GM19351 (cell line): Measurements from ENCODE around the gene KNOP1.

ENCODE experiments used
- ATAC-seq: cut with Tn5 transposase; IDR thresholded peaks from one replicate; pipeline ENCODE4 v1.9.1; 2021; ENCODE audit warnings: mild to moderate bottlenecking, moderate library complexity; ENCODE audit not compliant: unreplicated experiment

Gene KNOP1, protein sequence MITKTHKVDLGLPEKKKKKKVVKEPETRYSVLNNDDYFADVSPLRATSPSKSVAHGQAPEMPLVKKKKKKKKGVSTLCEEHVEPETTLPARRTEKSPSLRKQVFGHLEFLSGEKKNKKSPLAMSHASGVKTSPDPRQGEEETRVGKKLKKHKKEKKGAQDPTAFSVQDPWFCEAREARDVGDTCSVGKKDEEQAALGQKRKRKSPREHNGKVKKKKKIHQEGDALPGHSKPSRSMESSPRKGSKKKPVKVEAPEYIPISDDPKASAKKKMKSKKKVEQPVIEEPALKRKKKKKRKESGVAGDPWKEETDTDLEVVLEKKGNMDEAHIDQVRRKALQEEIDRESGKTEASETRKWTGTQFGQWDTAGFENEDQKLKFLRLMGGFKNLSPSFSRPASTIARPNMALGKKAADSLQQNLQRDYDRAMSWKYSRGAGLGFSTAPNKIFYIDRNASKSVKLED

DNA sequence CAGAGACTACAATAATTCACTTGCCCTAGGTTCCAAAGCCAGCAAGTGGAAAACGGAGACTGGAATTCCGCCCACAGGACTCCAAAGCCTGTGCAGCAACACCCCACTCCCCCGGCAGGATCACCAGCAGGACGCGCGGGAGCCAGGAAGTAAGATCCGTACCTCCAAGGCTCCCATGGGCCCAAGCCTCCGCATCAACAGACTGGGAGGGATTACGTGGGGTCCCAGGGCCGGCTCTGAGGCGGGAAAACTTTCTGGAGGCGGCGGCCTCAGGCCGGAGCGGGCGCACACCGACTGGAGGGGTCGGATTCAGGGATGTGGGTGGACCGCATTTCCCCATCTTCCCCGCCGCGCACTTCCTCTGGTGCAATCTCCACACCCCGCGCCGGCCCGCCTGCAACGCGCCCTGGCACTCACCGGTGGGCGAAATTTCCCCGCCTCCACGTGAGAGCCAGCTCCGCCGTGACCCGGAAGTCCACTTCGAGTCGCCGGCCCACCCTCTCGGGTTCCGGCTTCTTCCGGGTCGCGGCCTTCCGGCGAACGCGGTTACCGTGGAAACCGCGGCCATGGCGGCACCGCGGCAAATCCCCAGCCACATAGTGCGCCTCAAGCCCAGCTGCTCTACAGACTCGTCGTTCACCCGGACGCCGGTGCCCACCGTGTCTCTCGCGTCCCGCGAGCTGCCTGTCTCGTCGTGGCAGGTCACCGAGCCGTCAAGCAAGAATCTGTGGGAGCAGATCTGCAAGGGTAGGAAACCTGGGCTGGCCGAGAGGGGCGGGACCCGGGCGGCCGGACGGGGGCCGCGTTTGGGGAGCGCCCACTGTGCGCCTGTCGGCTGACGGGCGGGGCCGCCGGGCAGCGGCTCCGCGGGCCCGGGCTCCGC lies at the start of gene KNOP1, which contains the start of gene IQCK:
KNOP1 (minus strand) TSS at position 487 of the 883 bp plus-strand sequence. CDS start 3,192 bp downstream, outside the sequence.
IQCK (plus strand) TSS at position 531 of the 883 bp plus-strand sequence; CDS start at position 567, 36 bp downstream.
- ATAC-seq, result peak; percentile 95

DNA sequence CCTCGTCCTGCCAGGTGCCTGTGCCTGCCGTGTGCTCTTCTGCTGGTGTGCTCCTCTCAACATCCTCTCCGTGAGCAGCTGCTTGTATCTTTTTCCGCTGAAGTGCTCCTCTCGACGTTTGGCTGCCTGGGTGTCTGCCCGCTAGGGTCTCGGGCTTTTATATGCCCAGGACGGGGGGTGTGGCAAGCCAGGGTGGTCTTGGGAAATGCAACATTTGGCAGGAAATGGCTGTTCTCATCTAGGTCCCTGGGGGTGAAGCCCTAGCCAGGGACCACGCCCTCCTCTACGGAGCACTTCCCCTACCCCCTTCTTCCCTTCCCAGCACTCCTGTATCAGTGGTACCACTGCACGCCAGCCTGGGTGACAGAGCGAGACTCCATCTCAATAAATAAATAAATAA lies 49.5 kb upstream of the KNOP1 start:
- no peak for ATAC-seq

DNA sequence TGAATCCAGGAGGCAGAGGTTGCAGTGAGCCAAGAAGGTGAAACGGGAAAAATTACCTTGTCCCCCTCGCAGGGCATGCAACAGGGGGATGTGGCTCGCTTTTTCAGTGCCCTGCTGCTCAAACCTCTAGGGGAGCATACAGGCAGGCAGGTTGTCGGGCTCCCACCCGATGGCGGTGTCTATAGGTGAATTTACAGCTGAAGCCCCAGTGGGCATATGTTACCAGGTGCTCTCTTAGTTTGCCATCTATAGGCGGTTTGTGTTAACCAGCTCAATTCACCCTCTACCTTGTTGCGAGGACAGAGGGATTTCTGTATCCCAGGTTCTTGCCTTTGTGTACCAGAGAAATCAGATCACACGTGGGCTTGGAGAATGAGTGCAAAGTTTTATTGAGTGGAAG lies 49.0 kb upstream of the KNOP1 start:
- ATAC-seq, result no peak

DNA sequence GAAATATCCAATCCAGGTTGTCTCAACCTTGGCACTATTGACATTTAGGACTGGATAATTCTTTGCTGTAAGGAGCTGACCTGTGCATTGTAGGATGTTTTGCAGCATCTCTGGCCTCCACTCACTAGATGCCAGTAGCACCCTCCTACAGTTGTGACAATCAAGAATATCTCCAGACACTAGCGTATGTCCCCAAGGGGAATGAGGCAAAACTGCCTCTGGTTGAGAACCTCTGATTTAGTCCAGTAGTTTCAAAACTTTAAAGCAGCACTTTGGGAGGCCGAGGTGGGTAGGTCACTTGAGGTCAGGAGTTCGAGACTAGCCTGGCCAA lies 48.5 kb upstream of the KNOP1 start:
- ATAC-seq, result no peak

DNA sequence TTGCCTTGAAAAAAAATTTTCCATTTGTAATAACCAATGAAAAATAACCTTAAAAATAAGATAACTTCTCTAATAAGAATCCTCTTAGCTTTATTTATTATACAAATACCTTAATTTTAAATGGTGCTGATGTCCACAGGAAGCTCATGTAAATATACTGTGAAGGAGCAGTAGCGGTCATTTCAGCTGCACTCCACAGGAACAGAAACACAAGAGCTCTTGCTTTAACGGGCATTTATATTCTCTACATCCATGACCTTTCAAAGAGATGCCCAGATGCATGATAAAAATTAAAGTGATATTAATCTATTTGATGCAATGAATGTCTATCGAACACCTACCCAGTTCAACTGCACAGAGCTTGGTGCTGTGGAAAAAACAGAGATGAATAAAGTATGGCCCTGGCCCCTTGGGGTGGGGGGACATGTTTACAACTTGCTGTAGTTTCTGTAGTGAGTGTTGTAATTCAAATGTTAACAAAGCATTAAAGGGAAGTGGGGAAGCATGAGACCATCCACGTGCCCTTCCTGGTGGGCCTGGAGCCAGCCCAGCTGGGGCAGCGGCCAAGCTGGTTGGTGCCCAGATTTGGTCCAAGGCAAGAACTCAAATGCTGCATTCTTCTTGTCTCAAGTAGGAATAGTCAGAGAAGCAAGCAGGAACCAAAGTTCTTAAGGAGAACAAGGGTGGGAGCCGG lies 48.0 kb upstream of the KNOP1 start:
- ATAC-seq, result no peak

DNA sequence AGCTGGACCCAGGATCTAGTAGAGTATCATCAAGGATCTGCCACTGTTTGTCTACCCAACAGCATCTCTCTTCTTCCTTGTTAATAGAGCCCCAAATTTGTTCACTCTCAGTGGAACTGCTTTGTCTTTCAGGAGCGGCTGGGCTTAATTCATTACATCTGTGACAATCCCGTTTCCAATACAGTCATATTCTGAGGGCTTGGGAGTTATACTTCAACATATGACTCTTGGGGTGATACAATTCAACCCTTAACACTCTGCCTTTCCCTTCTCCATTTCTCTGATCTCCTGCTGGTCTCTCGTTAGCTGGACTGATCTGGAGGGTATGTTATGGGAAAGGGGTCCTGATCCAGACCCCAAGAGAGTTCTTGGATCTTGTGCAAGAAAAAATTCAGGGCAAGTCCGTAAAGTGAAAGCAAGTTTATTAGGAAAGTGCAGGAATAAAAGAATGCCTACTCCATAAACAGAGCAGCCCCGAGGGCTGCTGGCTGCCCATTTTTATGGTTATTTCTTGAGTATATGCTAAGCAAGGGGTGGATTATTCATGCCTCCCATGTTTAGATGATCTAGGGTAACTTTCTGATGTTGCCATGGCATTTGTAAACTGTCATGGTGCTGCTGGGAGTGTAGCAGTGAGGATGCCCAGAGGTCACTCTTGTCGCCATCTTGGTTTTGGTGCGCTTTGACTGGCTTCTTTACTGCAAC lies 42.5 kb upstream of the KNOP1 start:
- ATAC-seq, result no peak

DNA sequence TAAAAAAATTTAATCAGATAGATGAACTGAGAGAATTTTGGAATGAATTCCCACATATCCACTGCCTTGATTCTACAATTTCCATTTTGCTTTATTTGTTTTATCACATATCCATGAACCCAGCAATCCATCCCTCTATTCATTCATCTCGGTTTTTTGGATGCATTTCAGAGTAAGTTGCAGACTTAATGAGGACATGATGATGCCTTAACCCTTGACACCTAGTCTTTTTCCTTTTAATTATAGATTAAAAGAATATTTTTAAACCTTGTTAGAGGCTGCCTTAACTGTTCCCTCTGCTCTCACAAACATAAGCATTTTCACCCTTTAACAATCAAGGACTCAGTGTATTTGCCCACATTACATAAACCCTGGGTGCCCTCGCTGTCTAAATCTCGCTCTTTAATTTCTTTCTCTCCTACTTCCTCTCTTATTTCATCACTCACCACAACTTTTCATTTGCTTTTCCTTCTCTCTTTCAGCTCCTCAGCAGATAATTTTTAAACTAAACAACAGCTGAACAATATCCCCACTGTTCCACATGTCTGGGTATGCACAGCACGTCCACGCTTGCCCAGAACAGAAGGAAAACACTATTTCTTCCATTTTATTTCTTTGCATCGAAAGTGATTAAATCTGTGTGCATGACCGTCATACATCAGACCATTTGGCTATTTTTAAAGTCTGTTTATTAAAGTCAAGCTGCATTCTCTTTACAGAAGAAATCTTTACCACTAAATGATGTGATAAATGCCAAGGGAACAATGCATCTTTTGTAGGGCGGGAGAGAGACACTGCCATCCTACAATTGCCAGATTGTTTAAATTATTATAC lies 40.0 kb upstream of the KNOP1 start:
- no peak for ATAC-seq

DNA sequence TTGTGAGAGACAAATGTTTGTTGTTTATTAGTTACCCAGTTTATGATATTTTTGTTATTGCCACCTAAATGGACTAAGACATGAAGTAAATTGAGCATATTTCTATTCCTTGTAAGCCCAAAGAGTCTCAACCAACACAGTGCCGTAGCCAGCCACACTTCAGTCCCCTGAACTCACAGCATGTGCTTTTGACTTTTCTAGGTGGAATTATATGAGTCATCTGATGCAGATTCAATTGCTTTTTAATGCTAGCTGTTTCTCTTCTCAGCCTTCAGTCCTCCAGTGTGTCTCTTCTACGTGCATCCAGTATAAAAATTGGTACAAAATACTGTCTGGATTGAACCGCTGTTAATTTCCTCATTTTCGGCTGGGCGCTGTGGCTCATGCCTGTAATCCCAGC lies 39.0 kb upstream of the KNOP1 start:
- ATAC-seq, result no peak

DNA sequence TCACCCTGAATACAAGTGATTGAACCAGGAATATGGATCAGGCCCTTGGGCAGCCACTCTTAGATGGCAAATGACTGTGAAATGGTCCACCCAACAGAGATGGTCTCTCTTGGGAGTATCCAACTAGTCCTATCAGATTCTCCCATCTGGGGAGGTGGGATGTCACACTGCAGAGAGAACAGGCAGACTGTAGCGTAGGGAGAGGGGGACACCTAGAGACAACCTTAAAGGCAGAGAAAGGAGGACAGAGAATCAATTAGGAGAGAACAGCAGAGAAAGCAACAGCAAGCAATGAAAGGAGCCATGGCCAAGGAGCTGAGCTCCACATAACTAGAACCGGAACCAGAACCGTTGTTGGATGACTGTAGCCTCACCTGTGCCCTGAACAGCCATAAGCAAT lies 37.2 kb upstream of the KNOP1 start:
- no peak for ATAC-seq

DNA sequence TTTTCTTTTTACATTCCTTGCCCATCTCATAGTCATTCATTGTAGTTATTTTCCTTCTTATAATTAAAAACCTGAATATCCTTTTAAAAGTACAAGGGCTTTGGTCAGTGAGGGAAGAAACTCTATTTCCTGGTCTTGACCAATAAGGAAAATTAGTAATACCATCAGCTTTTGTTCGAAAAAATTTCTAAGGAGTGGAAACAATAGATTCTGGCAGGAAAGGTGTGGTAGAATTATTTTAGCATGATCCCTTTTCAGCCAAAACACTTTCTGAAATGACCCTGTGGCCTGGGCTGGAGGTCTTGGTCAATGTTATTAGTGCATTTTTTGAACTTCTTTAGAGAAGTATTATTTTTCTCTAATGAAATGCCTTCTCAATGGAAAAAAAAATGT lies 36.6 kb upstream of the KNOP1 start:
- ATAC-seq, result no peak

DNA sequence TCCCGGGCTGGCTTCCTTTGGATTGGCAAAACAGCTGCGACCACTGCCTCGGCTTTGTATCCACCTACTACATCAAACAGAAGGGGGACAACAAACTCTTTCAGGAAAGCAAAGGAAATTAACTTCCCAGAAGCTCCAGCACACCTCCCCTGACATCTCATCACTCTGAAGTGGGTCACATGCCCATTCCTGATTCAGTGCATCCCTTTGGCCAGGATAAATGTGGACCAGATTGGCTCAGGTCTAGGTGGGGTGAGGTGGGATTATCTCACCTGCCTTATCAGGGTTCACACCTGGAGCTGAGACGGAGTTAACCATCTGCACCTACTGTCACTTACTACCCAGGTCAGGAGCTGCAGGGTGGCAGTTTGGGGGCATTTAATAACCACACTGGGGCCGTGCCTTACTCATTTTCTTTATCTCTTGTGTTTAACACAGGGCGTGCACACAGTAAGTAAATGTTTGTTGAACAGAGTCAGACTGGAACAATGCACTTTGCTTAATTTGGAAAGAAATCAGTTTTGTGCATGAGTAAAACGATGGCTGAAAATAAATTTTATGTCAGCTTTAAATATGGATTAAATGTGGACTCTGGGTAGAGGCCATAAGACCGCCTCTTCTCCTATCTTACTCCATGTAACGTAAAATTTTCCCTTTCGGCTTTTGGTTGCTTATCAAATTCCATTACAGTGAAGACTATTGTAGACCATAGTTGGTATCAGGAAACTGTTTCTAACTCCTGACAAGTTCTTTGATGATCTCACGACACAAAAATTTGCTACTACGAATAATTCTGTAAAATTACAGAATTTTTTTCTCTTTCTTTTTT lies 36.0 kb upstream of the KNOP1 start:
- ATAC-seq, result no peak

DNA sequence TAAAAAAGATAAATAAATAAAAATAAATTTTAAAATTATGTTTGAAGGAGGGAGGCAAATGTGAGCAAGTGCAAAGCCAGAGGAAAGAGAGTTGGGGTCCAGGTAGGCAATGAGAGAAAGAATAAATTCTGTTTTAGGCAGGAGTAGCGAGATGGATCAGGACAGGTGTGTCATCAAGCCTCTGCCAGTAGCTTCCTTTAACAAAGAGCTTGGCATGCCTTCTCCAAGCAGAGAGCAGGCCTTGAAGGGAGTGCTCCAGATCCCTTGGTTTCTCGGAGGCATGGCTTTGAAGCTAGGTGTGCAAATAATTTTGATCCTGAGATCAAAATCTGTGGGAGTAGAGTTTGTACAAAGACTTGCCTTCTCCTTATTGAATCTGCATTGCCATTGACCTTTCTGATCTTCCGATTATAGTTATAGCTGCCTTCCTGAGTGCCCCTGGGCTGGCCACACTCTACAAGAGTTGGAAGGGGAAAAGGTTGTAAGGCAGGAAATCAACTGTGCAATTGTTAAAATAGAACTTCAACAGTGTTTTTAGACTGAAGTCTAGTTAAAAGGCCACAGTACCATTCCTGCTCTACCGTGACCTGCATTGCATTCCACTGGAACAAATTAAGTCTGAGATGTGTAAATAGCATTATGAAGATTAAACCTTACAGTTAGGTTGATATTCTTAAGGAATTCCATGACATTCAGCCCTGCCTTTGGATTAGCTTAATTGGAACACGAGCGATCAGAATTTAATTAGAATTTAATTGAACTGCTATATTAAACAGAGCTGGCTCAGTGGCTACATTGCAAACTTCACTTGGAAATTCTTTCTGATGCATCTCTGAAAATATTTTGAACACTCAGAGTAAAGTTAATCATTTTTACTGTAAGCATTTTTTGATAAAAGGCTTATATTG lies 33.7 kb upstream of the KNOP1 start:
- no peak for ATAC-seq

DNA sequence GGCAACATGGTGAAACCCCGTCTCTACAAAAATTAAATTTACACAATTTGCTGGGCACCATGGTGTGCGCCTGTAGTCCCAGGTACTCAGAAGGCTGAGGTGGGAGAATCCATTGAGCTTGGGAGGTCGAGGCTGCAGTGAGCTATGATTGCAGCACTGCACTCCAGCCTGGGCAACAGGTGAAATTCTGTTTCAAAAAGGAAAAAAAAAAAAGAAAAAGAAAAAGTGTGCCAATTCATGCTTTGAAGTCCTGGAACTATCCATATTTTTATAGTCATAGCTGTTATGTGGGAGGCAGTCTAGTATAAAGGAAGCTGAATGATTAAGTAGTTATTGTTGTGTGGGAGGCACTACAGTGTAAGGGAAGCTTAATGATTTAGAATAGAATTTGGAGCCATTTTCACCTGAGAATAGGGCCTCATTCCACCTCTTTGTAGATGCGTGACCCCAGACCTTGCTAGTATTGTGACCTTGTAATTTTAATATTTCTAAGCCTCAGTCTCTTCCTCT lies 31.6 kb upstream of the KNOP1 start:
- ATAC-seq, result no peak

DNA sequence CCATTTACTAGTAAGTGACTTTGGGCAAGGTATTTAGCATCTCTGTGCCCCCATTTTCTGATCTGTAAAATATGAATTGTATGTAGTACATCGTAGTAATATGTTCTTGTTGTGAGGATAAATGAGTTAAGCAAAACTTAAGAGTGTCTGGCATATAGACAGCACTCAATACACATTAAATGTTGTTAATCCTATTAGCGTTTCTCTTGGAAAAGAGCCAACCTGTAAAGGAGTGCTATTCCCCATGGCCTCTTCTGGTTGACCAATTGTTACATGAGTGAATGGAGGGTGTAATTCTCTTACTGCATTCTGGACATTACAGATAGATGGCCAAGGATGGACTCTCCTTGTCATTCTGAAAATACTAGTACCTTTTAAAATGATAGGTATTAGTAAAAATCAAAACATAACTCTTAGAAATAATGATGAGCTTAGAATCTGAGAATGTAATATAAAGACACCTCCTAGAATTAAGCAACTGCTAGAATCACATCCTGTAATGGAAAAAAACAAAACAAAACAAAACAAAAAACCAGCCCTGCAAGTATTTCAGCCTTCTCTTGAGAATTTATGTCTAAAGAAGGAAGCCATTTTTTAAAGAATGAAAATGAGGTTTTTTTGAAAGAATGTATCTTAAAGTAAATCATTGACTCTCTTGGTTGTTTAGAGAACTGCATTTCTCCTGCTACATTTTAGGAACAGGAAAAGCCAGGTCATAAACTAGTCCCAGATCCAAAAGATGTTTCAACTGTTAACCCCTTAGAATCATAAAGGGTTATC lies 30.6 kb upstream of the KNOP1 start:
- ATAC-seq, result no peak

DNA sequence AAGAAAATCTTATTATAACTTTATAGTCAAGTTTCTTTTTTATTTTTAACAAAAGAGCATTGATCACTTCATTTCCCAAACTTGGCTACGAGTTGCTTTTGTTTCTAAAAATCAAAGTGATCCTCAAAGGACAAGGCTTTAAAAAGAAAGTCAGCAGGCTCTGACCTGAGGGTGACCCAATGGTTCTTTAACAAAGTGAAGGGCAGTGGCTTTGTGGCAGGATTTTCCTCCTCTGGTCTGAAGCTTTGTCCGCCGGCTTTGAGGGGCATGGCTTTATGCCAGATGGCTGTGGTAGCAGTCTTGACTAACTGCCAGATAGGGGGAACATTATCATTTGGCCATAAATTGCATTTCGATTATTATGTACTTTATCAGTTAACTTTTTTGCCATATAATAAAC lies 28.5 kb upstream of the KNOP1 start:
- no peak for ATAC-seq

DNA sequence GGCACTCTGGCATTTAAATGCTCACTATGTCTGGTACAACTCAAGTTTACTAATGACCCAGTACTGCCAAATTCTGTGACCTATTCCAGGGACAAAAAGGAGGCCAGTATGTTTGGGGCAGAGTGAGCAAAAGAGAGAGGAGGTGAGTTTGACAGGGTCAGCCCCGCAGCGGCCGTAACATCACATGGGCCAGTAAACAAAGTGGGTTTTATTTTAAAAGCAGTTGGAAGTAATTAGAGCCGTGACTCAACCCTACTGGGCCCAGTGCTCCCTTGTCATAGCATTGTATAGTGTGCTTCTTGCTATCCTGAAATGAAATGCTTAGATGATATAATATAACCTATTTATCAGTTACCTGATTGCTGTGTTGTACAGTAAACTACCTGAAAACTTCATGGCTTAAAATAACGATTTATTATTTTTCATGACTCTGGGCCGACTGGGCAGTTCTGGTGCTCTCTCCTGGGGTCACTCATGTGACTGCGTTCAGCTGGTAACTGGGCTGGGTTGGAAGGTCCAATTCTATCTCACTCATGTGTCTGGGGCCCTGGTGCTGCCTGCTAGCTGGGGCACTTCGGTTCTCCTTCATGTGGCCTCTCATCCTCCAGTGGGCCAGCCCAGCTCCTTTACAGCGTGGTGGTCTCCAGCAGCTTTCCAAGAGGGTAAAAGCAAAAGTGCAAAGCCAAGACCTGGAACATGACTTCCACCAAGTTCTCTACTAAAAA lies 27.4 kb upstream of the KNOP1 start:
- no peak for ATAC-seq
